ENCODE data around the gene NMRK2. TPM values are rescaled to one million over a fixed set of nuclear protein-coding genes. Genes with fewer than 3 reads are reported as not detected.
"Not testable (repeated sequence)": the region's sequence is repeated elsewhere in the genome, so short reads cannot be mapped to it uniquely, and the experiment has no call there.

Gene NMRK2
- total RNA-seq = not detected in 2 replicates

DNA sequence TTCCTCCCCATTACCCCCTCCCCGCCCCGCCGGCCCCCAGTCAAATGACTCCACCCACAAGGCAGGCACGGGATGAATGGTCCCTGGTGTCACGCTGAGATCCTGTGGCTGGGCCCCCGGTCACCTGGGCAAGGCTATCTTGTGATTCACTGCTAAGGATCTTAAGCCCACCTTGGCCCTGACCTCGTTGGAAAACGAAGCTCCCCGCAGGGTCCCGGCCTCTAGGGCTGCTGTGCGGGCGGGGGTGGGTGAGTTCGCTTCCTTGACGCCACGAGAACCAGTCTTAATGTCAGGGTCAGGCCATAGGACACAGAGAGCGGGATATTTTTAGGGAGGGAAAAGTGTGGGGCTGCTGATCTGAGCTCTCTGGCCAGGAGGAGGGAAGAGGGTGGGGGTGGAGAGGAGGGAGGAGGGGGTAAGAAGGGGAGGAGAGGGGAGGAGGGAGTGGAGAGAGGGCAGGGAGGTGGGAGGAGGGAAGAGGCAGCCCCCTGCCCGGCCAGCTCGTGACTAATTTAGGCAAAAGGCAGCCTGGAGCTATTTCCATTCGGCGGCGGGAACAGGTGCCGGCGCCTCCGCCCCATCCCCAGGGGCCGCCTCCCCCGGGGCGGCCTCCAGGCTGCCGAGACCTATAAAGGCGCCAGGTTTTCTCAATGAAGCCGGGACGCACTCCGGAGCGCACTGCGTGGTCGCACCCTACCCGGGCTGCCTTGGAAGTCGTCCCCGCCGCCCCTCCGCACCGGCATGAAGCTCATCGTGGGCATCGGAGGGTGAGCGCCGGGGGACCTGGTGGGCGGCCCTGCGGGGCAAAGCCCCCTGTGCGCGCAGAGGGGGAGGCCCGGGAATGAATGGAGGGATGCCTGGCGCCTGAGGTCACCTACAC is at the start of gene NMRK2:
NMRK2 (plus strand) TSS at position 139 of the 880 bp plus-strand sequence; CDS start at position 742, 603 bp downstream.
- intact Hi-C loops (cut with micrococcal nuclease) = no loop called here

GRCh38 chr19:3890591-3890990 is 42.3 kb upstream of the NMRK2 start:
- intact Hi-C loops (cut with micrococcal nuclease) = no loop called here

DNA sequence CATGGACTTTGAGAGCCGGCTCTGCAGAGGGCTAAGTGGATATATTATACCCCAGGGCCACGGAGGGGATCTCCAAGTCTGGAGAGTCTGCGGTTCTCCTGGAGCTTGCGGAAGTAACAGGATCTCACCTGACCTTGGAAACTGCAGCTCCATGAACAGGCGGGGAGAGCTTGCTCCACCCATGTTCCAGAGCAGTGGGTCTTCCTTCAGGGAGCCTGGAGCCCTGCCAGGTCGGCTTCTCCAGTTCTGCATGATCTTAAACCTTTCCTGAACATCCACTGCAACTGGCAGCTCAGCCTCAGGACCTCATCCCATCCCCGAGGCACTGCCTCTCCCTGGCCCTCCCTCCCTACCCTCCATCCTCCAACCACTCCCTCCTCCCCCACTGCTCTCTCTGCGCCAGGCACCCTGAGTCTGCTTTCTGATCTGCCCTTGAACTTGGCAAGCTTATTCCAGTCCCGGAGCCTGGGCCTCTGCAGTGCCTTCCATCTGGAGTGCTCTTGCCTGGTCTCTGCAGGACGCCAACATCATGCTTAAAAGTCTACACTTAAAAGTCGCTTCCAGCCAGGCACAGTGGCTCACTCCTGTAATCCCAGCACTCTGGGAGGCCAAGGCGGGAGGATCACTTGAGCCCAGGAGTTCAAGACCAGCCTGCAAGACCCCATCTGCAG is 39.2 kb upstream of the NMRK2 start:
- intact Hi-C loops (cut with micrococcal nuclease) = no loop called here

DNA sequence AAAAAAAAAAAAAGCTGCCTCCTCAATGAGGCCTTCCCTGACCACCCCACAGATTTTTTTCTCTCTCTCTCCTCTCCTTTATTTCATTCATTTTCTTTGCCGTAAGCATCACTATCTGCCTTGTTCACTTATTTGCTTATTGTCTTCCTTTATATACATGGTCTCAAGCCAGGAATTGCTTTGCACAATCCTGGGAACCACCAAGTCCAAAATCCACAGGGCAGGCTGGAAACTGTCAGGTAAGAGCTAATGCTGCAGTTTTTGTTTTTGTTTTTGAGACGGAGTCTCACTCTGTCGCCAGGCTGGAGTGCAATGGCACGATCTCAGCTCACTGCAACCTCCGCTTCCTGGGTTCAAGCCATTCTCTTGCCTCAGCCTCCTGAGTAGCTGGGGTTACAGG is 37.9 kb upstream of the NMRK2 start:
- intact Hi-C loops (cut with micrococcal nuclease) = not testable (repeated sequence)

DNA sequence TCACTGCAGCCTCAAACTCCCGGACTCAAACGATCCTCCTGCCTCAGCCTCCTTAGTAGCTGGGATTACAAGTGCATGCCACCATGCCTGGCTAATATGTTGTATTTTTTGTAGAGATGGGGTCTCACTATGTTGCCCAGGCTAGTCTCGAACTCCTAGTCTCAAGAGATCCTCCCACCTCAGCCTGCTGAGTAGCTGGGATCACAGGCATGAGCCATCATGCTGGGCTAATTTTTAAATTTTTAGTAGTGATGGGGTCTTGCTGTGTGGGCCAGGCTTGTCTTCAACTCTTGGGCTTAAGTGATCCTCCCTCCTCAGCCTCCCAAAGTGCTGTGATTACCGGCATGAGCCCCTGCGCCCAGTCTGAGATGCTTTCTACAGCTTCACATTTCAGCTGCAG is 37.1 kb upstream of the NMRK2 start:
- intact Hi-C loops (cut with micrococcal nuclease) = no loop called here

GRCh38 chr19:3897936-3898335 is 34.9 kb upstream of the NMRK2 start:
- intact Hi-C loops (cut with micrococcal nuclease) = no loop called here

DNA sequence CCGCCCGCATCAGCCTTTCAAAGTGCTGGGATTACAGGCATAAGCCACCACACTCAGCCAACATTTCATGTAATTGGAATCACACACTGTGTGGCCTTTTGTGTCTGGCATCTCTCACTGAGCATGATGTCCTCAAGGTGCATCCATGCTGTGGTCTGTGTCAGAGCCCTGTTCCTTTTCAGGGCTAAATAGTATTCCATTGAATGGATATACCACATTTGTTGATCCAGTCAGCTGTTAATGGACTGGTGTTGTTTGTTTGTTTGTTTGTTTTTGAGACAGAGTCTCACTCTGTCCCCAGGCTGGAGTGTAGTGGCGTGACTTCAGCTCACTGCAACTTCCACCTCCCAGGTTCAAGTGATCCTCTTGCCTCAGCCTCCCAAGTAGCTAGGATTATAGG is 34.4 kb upstream of the NMRK2 start:
- intact Hi-C loops (cut with micrococcal nuclease) = no loop called here

- intact Hi-C loops (cut with micrococcal nuclease) = no loop called here
These were observed 33.2 kb upstream of the NMRK2 start for GRCh38 chr19:3899531-3900294.

- intact Hi-C loops (cut with micrococcal nuclease) = no loop called here
These were observed 30.4 kb upstream of the NMRK2 start for GRCh38 chr19:3902317-3902973.

GRCh38 chr19:3904233-3904632 is 28.6 kb upstream of the NMRK2 start:
- intact Hi-C loops (cut with micrococcal nuclease) = no loop called here

- intact Hi-C loops (cut with micrococcal nuclease) = no loop called here
These were observed 25.1 kb upstream of the NMRK2 start for GRCh38 chr19:3907626-3908265.

GRCh38 chr19:3908266-3909054 is 24.4 kb upstream of the NMRK2 start:
- intact Hi-C loops (cut with micrococcal nuclease) = no loop called here

DNA sequence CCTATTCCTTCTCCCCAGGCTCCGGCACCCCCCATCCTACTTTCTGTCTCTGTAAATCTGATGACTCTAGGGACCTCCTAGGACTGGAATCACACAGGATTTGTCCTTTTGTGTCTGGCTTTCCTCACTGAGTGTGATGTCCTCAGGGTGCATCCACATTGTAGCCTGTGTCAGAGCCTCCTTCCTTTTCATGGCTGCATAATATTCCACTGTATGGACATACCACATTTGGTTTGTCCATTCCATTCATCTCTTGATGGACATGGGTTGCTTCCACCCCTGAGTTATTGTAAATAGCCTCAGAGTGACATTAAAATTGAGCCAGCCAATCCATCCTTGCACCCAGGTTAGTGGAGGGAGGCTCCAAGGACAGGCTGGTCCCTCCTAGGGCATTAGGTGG is 22.8 kb upstream of the NMRK2 start:
- intact Hi-C loops (cut with micrococcal nuclease) = no loop called here

DNA sequence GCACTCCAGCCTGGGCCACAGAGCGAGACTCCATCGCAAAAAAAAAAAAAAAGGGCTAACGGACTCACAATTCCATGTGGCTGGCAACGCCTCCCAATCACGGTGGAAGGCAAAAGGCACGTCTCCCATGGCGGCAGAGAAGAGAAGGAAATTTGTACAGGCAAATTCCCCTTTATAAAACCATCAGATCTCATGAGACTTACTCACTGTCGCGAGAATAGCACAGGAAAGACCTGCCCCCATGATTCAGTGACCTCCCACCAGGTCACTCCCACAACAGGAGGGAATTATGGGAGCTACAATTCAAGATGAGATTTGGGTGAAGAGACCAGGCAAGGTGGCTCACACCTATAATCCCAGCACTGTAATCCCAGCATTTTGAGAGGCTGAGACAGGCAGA is 18.7 kb upstream of the NMRK2 start:
- intact Hi-C loops (cut with micrococcal nuclease) = no loop called here

DNA sequence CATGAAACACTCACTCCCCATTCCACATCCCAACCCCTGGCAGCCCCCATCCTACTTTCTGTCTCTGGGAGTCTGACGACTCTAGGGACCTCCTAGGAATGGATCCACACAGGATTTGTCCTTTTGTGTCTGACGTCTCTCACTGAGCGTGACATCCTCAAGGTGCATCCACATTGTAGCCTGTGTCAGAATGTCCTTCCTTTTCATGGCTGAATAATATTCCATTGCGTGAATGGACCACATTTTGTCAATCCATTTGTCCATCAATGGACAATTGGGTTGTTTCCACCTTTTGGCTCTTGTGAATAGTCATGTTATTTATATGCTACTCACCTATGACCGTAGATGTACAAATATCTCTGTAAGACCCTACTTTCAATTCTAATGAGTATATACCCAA is 16.8 kb upstream of the NMRK2 start:
- intact Hi-C loops (cut with micrococcal nuclease) = no loop called here

DNA sequence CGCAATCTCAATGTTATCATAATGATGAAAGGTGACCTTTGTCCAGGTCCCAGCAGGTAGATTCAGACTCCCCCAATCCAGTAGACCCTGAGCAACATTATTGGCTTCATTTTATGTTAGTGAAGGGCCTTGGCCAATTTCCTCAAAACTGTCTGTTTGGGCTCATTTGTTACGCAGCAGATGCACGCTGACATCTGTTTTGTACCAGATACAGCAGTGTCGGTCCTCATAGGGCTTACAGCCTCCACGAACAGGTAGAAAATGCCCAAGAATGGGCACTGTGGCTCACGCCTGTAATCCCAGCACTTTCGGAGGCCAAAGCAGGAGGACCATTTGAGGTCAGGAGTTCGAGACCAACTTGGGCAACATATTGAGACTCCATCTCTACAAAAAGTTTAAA is 13.1 kb upstream of the NMRK2 start:
- intact Hi-C loops (cut with micrococcal nuclease) = no loop called here

DNA sequence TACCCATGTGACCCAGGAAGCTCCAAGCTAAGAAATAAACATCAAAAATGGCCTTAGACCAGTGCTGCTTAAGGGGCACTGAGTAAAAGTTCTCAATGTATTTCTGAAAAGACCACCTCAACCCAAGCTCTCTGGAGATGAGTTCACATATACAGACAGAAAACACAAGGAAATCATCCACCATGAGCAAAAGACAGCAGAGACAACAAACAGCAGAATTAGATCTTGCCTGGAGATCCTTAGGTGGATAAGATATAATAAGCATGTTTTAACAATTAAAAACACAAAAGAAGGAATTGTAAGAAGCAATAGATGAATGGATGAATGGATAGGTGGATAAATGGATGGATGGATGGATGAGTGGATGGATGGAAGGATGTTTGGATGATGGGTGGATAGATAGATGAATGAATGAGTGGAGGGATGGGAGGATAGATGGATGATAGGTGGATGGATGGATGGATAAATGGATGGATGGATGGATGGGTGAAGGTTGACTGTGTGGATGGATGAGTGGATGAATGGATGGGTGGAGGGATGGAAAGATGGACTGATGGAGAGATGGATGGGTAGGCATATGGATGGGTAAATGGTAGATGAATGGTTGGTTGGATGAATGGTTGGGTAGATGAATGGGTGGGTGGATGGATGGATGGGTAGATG is 9.6 kb upstream of the NMRK2 start:
- intact Hi-C loops (cut with micrococcal nuclease) = no loop called here

- intact Hi-C loops (cut with micrococcal nuclease) = no loop called here
These were observed 9.0 kb upstream of the NMRK2 start for GRCh38 chr19:3923912-3924311.

GRCh38 chr19:3931041-3931440 is 1.8 kb upstream of the NMRK2 start:
- intact Hi-C loops (cut with micrococcal nuclease) = no loop called here

Measured in T-helper 2 cell treated with Interferon-gamma antibody and Interleukin-4, amounts not matched to agents 100 ng/mL and 5 ng/mL, for 36 hours (primary cell).